Keratinocyte (primary cell): ENCODE results near the gene CLCN4.

ENCODE experiments used
- CTCF ChIP-seq, 3 experiments: IDR thresholded peaks in 1 of 3; conservative IDR thresholded peaks in 1 of 3; optimal IDR thresholded peaks in 1 of 3; 2 replicates in 2 of 3; 3 replicates in 1 of 3; pipeline versions ENCODE3 to v1.5.1; 2011; ENCODE audit warnings: low read length in 3 of 3, mild to moderate bottlenecking in 3 of 3, moderate library complexity in 2 of 3, control low read depth in 1 of 3, inconsistent platforms in 1 of 3; ENCODE audit not compliant: insufficient read depth in 2 of 3; ENCODE audit errors: extremely low read depth in 1 of 3
- EZH2 ChIP-seq: IDR thresholded peaks from one replicate; pipeline ENCODE4 v1.6.1; 2012; ENCODE audit warnings: inconsistent platforms, mild to moderate bottlenecking, low read length, moderate library complexity

GRCh38 chrX:10128386-10128785 is 28.4 kb upstream of the CLCN4 start:
- TF ChIP-seq CTCF (optimal IDR thresholded peaks at IDR 0.05 in 1 of 3, IDR thresholded peaks at IDR 0.05 in 1 of 3, conservative IDR thresholded peaks at IDR 0.05 in 1 of 3; ENCODE audit: extremely low read depth in 1 of 3, insufficient read depth in 2 of 3, low read length in 3 of 3) = no peak
- TF ChIP-seq EZH2 = no peak
